ENCODE data around the gene RTN4. TPM values are rescaled to one million over a fixed set of nuclear protein-coding genes. Genes with fewer than 3 reads are reported as not detected.
A peak's percentile ranks its signal among the peaks of the same experiment; 100 is the strongest.

The RTN4 gene
- total RNA-seq = 275 TPM
- long read RNA-seq, transcript RTN4-201 (7 exons, 2,333 nt) = major isoform, 278 of 377 reads
- long read RNA-seq, transcript RTN4-205 (7 exons, 1,898 nt) = minor isoform, 29 of 377 reads
- long read RNA-seq, transcript RTN4-204 (8 exons, 2,390 nt) = minor isoform, 12 of 377 reads
- long read RNA-seq, partial matches to known transcripts = 44 of 377 reads
- long read RNA-seq, other reads (novel, unspliced or antisense) = 12 of 377 reads

DNA sequence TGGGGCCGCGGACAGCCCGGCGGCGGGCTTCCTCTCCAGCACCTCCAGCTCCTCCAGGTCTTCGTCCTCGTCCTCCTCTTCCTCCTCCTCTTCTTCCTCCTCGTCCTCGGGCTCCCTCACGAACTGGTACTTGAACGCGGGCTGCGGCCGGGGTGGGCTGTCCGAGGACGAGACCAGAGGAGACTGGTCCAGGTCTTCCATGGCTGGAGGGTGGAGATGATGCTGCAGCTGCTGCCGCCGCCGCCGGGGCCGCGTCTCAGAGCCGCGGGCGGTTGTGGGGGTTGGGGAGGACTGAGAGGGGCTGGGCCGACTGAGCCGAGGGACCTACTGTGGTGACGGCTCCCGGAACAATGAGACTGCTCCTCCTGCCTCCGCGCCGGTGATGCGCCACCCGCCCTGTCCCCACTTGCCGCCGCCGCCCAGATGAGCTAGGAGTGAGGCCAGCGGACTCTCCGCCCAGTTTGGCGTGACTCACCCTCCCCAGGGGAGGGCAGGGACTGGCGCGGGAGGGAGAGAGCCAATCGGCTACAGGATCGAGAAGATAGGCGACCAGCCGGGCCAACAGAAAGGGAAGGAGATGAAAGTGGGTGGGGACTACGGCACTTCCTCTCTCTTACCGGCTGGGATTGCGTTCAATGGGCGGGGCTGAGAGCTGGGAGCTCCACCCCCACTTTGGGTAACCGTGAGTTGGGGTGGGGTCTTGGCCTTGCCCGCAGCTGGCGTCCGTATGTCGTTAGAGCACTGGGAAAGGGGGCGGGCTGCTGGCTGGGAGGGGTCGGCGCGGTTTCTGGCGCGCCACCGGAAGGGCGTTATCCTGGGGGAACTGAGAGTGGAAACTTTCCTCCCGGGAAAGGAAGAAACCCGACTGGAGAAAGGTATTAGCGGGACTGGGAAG is at the start of gene RTN4:
Gene RTN4, minus strand, starts transcription at position 352 of the 895 bp plus-strand sequence. Its CDS starts 151 bp downstream, at position 201.
- Histone ChIP-seq H3K27me3 (no peaks in the 10 kb centered on the region), H3K4me1 (peaks cover 35% of the 10 kb centered on the region), H3K36me3 (no peaks in the 10 kb centered on the region), H3K9me3 (no peaks in the 10 kb centered on the region), H3K4me3 (peak within 1 kb of the TSS; percentile 91), H3K27ac (peak within 1 kb of the TSS; percentile 95)
- ATAC-seq (peak; percentile 95), DNase-seq (peak; percentile 99)
- TF ChIP-seq, protein P1, sequence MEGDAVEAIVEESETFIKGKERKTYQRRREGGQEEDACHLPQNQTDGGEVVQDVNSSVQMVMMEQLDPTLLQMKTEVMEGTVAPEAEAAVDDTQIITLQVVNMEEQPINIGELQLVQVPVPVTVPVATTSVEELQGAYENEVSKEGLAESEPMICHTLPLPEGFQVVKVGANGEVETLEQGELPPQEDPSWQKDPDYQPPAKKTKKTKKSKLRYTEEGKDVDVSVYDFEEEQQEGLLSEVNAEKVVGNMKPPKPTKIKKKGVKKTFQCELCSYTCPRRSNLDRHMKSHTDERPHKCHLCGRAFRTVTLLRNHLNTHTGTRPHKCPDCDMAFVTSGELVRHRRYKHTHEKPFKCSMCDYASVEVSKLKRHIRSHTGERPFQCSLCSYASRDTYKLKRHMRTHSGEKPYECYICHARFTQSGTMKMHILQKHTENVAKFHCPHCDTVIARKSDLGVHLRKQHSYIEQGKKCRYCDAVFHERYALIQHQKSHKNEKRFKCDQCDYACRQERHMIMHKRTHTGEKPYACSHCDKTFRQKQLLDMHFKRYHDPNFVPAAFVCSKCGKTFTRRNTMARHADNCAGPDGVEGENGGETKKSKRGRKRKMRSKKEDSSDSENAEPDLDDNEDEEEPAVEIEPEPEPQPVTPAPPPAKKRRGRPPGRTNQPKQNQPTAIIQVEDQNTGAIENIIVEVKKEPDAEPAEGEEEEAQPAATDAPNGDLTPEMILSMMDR (IDR thresholded peaks at IDR 0.05) = no peak
- intact Hi-C loops (cut with DNase I) = no loop called here

- Histone ChIP-seq H3K27me3 (no peaks in the 10 kb centered on the region), H3K36me3 (no peaks in the 10 kb centered on the region), H3K4me3 (no peak overlapping the region), H3K27ac (peak overlapping the region; percentile 71), H3K9me3 (no peaks in the 10 kb centered on the region), H3K4me1 (peaks cover 46% of the 10 kb centered on the region)
- DNase-seq = no peak
- intact Hi-C loops (cut with DNase I) = no loop called here
- ATAC-seq = no peak
- TF ChIP-seq, protein P1 (IDR thresholded peaks at IDR 0.05) = no peak
These were observed 49.2 kb upstream of the RTN4 start for GRCh38 chr2:55099493-55099877.

DNA sequence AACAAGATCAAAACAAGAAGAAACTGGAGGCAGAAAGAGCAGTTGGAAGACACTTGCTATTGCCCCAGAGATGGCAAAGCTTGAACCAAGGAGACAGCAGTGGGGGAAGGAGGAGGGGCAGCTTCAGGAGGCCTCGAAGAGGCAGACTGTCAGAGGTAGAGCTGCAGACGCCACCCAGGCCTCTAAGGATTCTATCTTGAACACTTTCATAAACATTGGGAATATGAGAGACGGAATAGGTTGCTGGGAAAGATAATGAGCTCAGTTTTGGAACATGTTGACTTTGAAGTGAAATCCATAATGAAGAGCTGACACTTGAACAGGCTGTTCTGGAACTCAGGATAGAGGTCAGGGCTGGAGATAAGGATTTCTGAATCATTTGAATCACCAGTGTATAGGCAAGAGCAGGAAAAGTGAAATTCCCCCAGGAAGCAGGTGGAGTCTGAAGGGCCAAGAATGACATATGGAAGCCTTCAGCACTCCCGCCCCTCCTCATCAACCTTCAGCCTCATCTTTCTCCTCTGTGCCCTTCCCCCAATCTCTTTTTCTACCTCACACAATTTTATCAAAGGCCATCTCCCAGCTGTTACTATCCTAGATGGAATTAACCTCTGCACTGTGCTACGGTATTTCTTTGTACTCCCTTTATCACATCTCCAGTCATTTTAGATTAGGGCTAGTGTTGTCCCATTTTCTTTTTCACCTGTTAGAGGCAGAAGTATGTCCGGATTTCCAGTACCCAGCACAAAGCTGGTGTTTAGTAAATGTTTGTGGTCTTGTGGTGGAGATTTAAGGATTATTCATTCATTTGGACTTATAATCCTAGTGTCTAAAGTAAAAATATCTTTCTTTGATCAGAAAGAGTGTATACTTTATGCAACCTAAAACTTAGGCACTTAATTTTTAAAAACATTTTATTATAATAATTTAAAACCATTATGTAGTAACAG is 47.5 kb upstream of the RTN4 start:
- intact Hi-C loops (cut with DNase I) = no loop called here
- H3K27ac ChIP-seq = peak overlapping the region; percentile 64
- DNase-seq = no peak
- ATAC-seq = peak; percentile 62
- H3K36me3 ChIP-seq = no peaks in the 10 kb centered on the region
- no peak overlapping the region for H3K4me3 ChIP-seq
- H3K9me3 ChIP-seq = no peaks in the 10 kb centered on the region
- peaks cover 51% of the 10 kb centered on the region for H3K4me1 ChIP-seq
- H3K27me3 ChIP-seq = no peaks in the 10 kb centered on the region
- TF ChIP-seq, protein P1 (IDR thresholded peaks at IDR 0.05) = no peak

DNA sequence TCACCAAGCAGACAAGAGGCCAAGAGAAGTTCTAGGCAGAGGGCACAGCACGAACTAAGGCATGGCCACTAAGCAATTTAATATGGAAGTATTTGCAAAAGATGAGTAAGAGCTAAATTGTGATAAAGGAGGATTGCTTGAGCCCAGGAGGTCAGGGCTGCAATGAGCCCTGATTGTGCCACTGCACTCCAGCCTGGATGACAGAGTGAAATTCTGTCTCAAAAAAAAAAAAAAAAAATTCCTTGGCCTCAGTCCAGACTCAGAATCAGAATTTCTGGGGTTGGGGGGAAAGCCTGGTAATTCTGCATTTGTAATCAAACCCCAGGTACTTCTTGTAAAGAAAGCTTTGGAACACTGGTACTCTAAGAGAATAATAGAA is 46.8 kb upstream of the RTN4 start:
- Histone ChIP-seq H3K4me1 (peaks cover 57% of the 10 kb centered on the region), H3K9me3 (no peaks in the 10 kb centered on the region), H3K27ac (peak overlapping the region; percentile 64), H3K36me3 (no peaks in the 10 kb centered on the region), H3K4me3 (no peak overlapping the region), H3K27me3 (no peaks in the 10 kb centered on the region)
- ATAC-seq = no peak
- intact Hi-C loops (cut with DNase I) = no loop called here
- DNase-seq = no peak
- TF ChIP-seq, protein P1 (IDR thresholded peaks at IDR 0.05) = no peak

GRCh38 chr2:55096586-55096985 is 46.3 kb upstream of the RTN4 start:
- Histone ChIP-seq H3K36me3 (no peaks in the 10 kb centered on the region), H3K4me1 (peaks cover 57% of the 10 kb centered on the region), H3K27me3 (no peaks in the 10 kb centered on the region), H3K27ac (peak overlapping the region; percentile 64), H3K9me3 (no peaks in the 10 kb centered on the region), H3K4me3 (no peak overlapping the region)
- ATAC-seq = no peak
- no peak for DNase-seq
- TF ChIP-seq, protein P1 (IDR thresholded peaks at IDR 0.05) = no peak
- intact Hi-C loops (cut with DNase I) = no loop called here
